ENCODE results near the gene VTI1B.

The VTI1B gene

DNA sequence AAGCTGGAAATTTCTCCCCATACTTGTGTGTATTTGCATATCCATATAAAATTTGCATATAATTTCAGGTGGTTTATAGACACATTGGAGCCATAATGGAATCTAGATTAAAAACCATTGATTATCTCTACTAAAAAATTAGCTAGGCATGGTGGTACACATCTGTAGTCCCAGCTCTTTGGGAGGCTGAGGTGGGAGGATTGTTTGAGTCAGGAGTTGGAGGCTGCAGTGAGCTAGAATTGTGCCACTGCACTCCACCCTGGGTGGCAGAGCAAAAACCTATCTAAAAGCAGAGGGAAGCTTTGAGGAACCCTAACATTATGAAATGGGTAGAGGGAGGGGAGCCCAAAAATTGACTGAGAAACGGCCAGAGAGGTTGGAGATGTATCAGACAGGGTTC, 23.7 kb upstream of the VTI1B start:
- ChIA-PET CTCF (no interaction called here), POLR2A (interaction anchor here (0.9 to 1.6 kb wide), 4 partner anchors 9 to 78 kb away, joined by 3 to 4 read pairs (median 4); no protein-coding TSS in a partner anchor)
- DNase-seq (ENCODE audit: extremely low spot score) = no peak
- TF ChIP-seq FOXK2 (IDR thresholded peaks at IDR 0.05) (no peak), HDGF (IDR thresholded peaks at IDR 0.05; ENCODE audit: borderline replicate concordance) (no peak), ARNT (IDR thresholded peaks at IDR 0.05) (no peak), TARDBP (IDR thresholded peaks at IDR 0.05) (no peak), BHLHE40 (IDR thresholded peaks at IDR 0.05; ENCODE audit: borderline replicate concordance) (no peak), FOXA1 (IDR thresholded peaks at IDR 0.05) (no peak), SP1 (IDR thresholded peaks at IDR 0.05) (no peak)
- TF ChIP-seq, protein P1, sequence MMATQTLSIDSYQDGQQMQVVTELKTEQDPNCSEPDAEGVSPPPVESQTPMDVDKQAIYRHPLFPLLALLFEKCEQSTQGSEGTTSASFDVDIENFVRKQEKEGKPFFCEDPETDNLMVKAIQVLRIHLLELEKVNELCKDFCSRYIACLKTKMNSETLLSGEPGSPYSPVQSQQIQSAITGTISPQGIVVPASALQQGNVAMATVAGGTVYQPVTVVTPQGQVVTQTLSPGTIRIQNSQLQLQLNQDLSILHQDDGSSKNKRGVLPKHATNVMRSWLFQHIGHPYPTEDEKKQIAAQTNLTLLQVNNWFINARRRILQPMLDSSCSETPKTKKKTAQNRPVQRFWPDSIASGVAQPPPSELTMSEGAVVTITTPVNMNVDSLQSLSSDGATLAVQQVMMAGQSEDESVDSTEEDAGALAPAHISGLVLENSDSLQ (IDR thresholded peaks at IDR 0.05) = no peak

DNA sequence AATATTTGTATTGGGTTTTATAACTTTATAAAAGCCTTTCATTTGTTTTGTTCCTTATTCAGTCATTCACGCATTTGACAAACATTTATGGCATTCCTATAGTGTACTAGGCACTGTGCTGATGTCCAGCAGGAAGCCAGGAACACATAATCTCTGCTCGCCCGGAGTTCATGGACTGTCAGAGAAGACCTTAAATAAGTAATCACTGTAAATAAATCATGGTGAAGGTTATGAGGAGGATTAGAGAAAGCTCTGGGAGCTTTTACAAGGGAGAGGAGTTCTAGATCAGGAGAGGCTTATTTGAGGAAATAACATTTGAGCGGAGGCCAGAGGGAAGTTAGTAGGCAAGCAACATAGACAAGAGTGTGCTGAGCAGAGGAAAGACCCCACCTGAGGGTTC, 22.6 kb upstream of the VTI1B start:
- ChIA-PET CTCF (no interaction called here), POLR2A (interaction anchor here (1.6 kb wide), 1 partner anchor 23 kb away, joined by 4 read pairs; no protein-coding TSS in a partner anchor)
- TF ChIP-seq, protein P1 (IDR thresholded peaks at IDR 0.05) = peak; percentile 53
- no peak for TF ChIP-seq TARDBP (IDR thresholded peaks at IDR 0.05)
- DNase-seq (ENCODE audit: extremely low spot score) = no peak

DNA sequence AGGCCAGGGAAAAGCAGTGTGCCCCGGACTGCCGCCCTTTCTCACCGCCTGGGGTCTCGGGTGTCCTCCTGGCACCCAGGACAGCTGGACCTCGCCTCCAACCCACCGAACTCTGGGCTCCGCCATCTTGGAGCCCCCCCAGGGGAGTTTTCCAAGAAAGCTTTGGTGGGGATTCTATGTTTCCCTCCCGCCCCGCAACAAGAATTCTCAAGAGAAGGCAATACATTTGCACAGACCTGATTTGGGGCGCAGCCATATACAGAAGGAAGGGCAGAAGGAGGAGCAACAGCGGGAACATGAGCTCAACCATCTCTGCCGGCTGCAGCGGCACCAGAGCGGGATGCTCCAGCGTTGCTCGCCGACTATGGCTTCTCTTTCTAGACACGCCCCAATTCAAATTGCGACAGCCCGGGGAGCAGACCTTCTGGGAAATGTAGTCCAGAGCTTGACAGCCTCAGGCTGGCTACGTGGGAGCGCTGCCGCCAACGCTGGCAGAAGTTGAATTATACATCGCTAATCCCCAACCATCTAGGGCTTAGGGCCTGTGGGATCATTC, 21.0 kb upstream of the VTI1B start, which contains the start of gene RDH11:
TSS of gene RDH11 (minus strand) at position 371 of the 556 bp plus-strand sequence. CDS start at position 310, 61 bp downstream.
- peak; percentile 90 for DNase-seq (ENCODE audit: extremely low spot score)
- ChIA-PET POLR2A (interaction anchor here (0.6 to 2.1 kb wide), 27 partner anchors 8 to 336 kb away, joined by 3 to 29 read pairs (median 4); partner anchors contain the start of genes ARG2, ATP6V1D, EIF2S1 and PIGH), CTCF (interaction anchor here (0.6 to 2.5 kb wide), 4 partner anchors 9 to 275 kb away, joined by 3 to 13 read pairs (median 4); no protein-coding TSS in a partner anchor)
- TF ChIP-seq SP1 (IDR thresholded peaks at IDR 0.05) (no peak), FOXK2 (IDR thresholded peaks at IDR 0.05) (no peak), ARNT (IDR thresholded peaks at IDR 0.05) (no peak), CTBP1 (IDR thresholded peaks at IDR 0.05; ENCODE audit: borderline replicate concordance) (no peak), SUZ12 (IDR thresholded peaks at IDR 0.05) (no peak), BHLHE40 (IDR thresholded peaks at IDR 0.05; ENCODE audit: borderline replicate concordance) (no peak), HDGF (IDR thresholded peaks at IDR 0.05; ENCODE audit: borderline replicate concordance) (no peak), ELF4 (IDR thresholded peaks at IDR 0.05) (0 out of 2 replicates have a peak, but pooled peaks have one; percentile 19), ZNF384 (IDR thresholded peaks at IDR 0.05) (no peak), NFRKB (IDR thresholded peaks at IDR 0.05) (no peak), TARDBP (IDR thresholded peaks at IDR 0.05) (no peak), FOXA1 (IDR thresholded peaks at IDR 0.05) (no peak), L3MBTL2 (conservative IDR thresholded peaks at IDR 0.05) (no peak), LEF1 (IDR thresholded peaks at IDR 0.05; ENCODE audit: borderline replicate concordance) (no peak), FOXM1 (IDR thresholded peaks at IDR 0.05; ENCODE audit: borderline replicate concordance) (peak; percentile 43; the same call in 1 of the 2 replicates)
- TF ChIP-seq, protein P1 (IDR thresholded peaks at IDR 0.05) = peak; percentile 64; the same call in 1 of the 2 replicates

DNA sequence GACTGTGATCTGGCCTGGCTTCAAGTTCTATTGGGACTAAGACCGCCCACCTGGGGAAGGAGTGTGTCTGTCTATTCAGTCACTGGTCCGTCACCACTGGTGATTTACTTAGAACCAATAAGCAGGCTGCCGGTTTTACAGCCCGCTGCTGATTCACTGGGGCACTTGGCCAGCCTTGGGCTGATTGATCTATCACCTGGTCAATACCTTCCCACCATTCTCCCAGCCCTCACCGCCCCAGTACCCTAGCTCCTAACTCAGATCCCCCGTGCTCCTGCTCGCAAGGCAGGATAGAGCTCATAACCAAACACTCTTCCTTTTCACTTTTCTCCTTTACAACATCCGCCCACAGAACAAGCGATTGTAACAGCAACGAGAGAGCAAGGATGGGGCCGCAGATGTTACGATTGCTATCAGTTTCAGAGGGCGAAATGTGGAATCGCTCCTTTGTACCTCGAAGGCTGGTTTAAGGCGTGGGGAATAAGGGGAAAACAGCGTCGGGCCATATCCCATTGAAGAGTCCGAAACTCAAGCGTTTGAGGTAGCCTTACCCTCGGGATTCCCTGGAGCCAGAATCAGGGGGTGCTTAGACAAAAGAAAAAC, 20.5 kb upstream of the VTI1B start:
- ChIA-PET POLR2A (interaction anchor here (0.6 to 2.1 kb wide), 19 partner anchors 8 to 335 kb away, joined by 3 to 29 read pairs (median 5); partner anchors contain the start of genes ARG2, ATP6V1D, EIF2S1 and PIGH), CTCF (interaction anchor here (0.8 to 2.5 kb wide), 4 partner anchors 8 to 182 kb away, joined by 3 to 13 read pairs (median 4); no protein-coding TSS in a partner anchor)
- DNase-seq (ENCODE audit: extremely low spot score) = peak; percentile 78
- no peak for TF ChIP-seq LEF1 (IDR thresholded peaks at IDR 0.05; ENCODE audit: borderline replicate concordance)
- TF ChIP-seq, protein P1 (IDR thresholded peaks at IDR 0.05) = peak; percentile 89

DNA sequence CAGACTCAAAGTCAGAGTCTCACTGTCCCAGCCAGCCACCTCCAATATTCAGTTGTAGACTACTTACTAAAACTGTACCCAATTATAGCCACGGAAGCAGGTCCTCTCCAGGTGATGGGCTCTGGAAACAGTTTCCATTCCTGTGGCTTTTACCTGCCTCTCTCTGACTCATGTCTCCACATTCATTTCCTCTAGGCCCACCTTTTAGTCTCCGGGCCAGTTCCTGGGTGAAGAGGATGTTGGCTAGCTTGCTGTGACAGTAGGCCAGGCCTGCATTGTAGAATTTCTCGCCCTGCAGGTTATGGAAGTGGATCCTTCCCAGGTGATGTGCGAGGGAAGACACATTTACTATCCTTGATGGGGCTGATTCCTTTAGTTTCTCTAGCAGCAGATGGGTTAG, 15.6 kb upstream of the VTI1B start:
- ChIA-PET CTCF (no interaction called here), POLR2A (interaction anchor here (1.5 kb wide), 1 partner anchor 8 kb away, joined by 4 read pairs; no protein-coding TSS in a partner anchor)
- TF ChIP-seq BHLHE40 (IDR thresholded peaks at IDR 0.05; ENCODE audit: borderline replicate concordance) (no peak), SUZ12 (IDR thresholded peaks at IDR 0.05) (no peak), ELF4 (IDR thresholded peaks at IDR 0.05) (no peak), FOXA1 (IDR thresholded peaks at IDR 0.05) (no peak), LEF1 (IDR thresholded peaks at IDR 0.05; ENCODE audit: borderline replicate concordance) (no peak), SP1 (IDR thresholded peaks at IDR 0.05) (no peak), FOXM1 (IDR thresholded peaks at IDR 0.05; ENCODE audit: borderline replicate concordance) (no peak), CTBP1 (IDR thresholded peaks at IDR 0.05; ENCODE audit: borderline replicate concordance) (no peak), ARNT (IDR thresholded peaks at IDR 0.05) (no peak)
- TF ChIP-seq, protein P1 (IDR thresholded peaks at IDR 0.05) = no peak
- DNase-seq (ENCODE audit: extremely low spot score) = no peak

All from HEK293T (cell line).